BJ (cell line): ENCODE results near the gene CRHR1. TPM values are rescaled to one million over a fixed set of nuclear protein-coding genes. Genes with fewer than 3 reads are reported as not detected.

Experiments
- CTCF ChIA-PET: fragments of 350-600 bp; formaldehyde crosslinking; extraction: SDS; loops from one replicate; lab custom pipeline; 2021; ENCODE audit warnings: antibody characterized with exemption, inconsistent platforms; lab: Yijun Ruan, JAX
- POLR2A ChIA-PET: fragments of 300-600 bp; sonication (Branson Sonifier 250); formaldehyde crosslinking; extraction: SDS; loops from one replicate; lab custom pipeline; 2021; ENCODE audit warnings: antibody characterized with exemption; lab: Charles Lee
- DNase-seq: peaks from one replicate; pipeline ENCODE4 v3.0.0-alpha.2; 2011; ENCODE audit warnings: low read depth
- H3K27me3 ChIP-seq: 2 replicates; pipeline ENCODE4 v1.6.0; 2011; ENCODE audit warnings: low read length; ENCODE audit not compliant: control insufficient read depth, insufficient read depth
- H3K36me3 ChIP-seq: 2 replicates; pipeline ENCODE4 v1.5.1; 2011; ENCODE audit warnings: low read length; ENCODE audit not compliant: control insufficient read depth, insufficient read depth
- H3K4me3 ChIP-seq: 2 replicates; pipeline ENCODE4 v1.5.1; 2011; ENCODE audit warnings: low read depth, mild to moderate bottlenecking, control low read depth, low read length
- CTCF ChIP-seq: IDR thresholded peaks from 2 replicates; pipeline ENCODE4 v1.5.1; 2011; ENCODE audit warnings: low read depth, mild to moderate bottlenecking, control low read depth, inconsistent platforms, low read length, moderate library complexity; ENCODE audit not compliant: insufficient read depth
- polyA plus RNA-seq: library from polyadenylated mRNA; depleted of rRNA; stranded (reverse); fragments of >200 nt; gene quantifications from 2 replicates; pipeline ENCODE4 v1.2.3, GENCODE V29; 2011

Gene CRHR1
- polyA plus RNA-seq, 1 experiment, result not detected

GRCh38 chr17:45843722-45844121 lies 59.6 kb downstream of the CRHR1 start:
- DNase-seq, result no peak
- CTCF ChIA-PET, result interaction anchor here (0.7 to 3.5 kb wide), 2 partner anchors 12 to 111 kb away, joined by 3 to 18 read pairs; no protein-coding TSS in a partner anchor
- H3K36me3 ChIP-seq, result no peaks in the 10 kb centered on the region
- TF ChIP-seq CTCF, result no peak
- peaks cover 8% of the 10 kb centered on the region for H3K27me3 ChIP-seq
- H3K4me3 ChIP-seq, result no peak overlapping the region
- POLR2A ChIA-PET, result no interaction called here

- Histone ChIP-seq H3K36me3 (no peaks in the 10 kb centered on the region), H3K4me3 (no peak within 1 kb of the TSS), H3K27me3 (peaks cover 7% of the 10 kb centered on the region)
- CTCF ChIA-PET, result interaction anchor here (1.3 kb wide), 1 partner anchor 13 kb away, joined by 3 read pairs; no protein-coding TSS in a partner anchor
- POLR2A ChIA-PET, result no interaction called here
- no peak for TF ChIP-seq CTCF
- no peak for DNase-seq
These were observed 60.7 kb downstream of the CRHR1 start, which contains the start of gene SPPL2C for GRCh38 chr17:45844695-45845375. TSS of gene SPPL2C (plus strand) at chr17:45844881. CDS start at chr17:45844907, 26 bp downstream.

GRCh38 chr17:45845376-45846185 lies 61.5 kb downstream of the CRHR1 start:
- Histone ChIP-seq H3K36me3 (no peaks in the 10 kb centered on the region), H3K27me3 (peaks cover 6% of the 10 kb centered on the region), H3K4me3 (no peak overlapping the region)
- DNase-seq, result no peak
- CTCF ChIA-PET, result interaction anchor here (1.3 kb wide), 1 partner anchor 14 kb away, joined by 3 read pairs; no protein-coding TSS in a partner anchor
- POLR2A ChIA-PET, result no interaction called here
- no peak for TF ChIP-seq CTCF

- peaks cover 5% of the 10 kb centered on the region for H3K27me3 ChIP-seq
- H3K36me3 ChIP-seq, result no peaks in the 10 kb centered on the region
- TF ChIP-seq CTCF, result no peak
- POLR2A ChIA-PET, result no interaction called here
- CTCF ChIA-PET, result no interaction called here
- DNase-seq, result no peak
- no peak overlapping the region for H3K4me3 ChIP-seq
These were observed 62.1 kb downstream of the CRHR1 start for GRCh38 chr17:45846223-45846622.

- CTCF ChIA-PET, result no interaction called here
- TF ChIP-seq CTCF, result no peak
- POLR2A ChIA-PET, result no interaction called here
- DNase-seq, result no peak
- Histone ChIP-seq H3K27me3 (peaks cover 4% of the 10 kb centered on the region; the same call in 1 of the 2 replicates), H3K36me3 (no peaks in the 10 kb centered on the region), H3K4me3 (no peak overlapping the region)
These were observed 62.5 kb downstream of the CRHR1 start for GRCh38 chr17:45846646-45847045.
